OCI-LY3 (cell line): ENCODE measurements around the gene TULP1.
A peak's percentile ranks its signal among the peaks of the same experiment; 100 is the strongest.

ENCODE experiments used
- H2AFZ ChIP-seq: fragments of 200-600, 300-600 bp; shearing (Covaris generic); 2 replicates; pipeline ENCODE4 v1.6.0; 2014; ENCODE audit warnings: antibody characterized with exemption, low read depth, low read length
- H3K27ac ChIP-seq: fragments of 200-600, 300-600 bp; sonication (generic); 2 replicates; pipeline ENCODE4 v1.5.1; 2014; ENCODE audit warnings: mild to moderate bottlenecking, low read length, moderate library complexity, mixed read lengths
- H3K27me3 ChIP-seq: fragments of 200-600, 300-600 bp; sonication (generic); 2 replicates; pipeline ENCODE4 v1.6.1; 2014; ENCODE audit warnings: low read depth, low read length, mixed read lengths
- H3K36me3 ChIP-seq: fragments of 200-600, 300-600 bp; sonication (generic); replicated peaks from 2 replicates; pipeline ENCODE3; 2014; ENCODE audit warnings: low read depth, low read length, mixed read lengths
- H3K4me1 ChIP-seq: fragments of 300-600, 200-600 bp; sonication (generic); 2 replicates; pipeline ENCODE4 v1.6.1; 2014; ENCODE audit warnings: low read length, mixed read lengths
- H3K4me2 ChIP-seq: fragments of 200-600, 300-600 bp; sonication (generic); 2 replicates; pipeline ENCODE4 v1.6.1; 2014; ENCODE audit warnings: low read length, mixed read lengths
- H3K4me3 ChIP-seq: fragments of 300-600, 200-600 bp; sonication (generic); 2 replicates; pipeline ENCODE4 v1.5.1; 2014; ENCODE audit warnings: antibody characterized with exemption, mild to moderate bottlenecking, low read length, moderate library complexity
- H3K79me2 ChIP-seq: fragments of 300-600, 200-600 bp; shearing (Covaris generic); 2 replicates; pipeline ENCODE4 v1.6.1; 2014; ENCODE audit warnings: mild to moderate bottlenecking, low read length, mixed read lengths
- H3K9ac ChIP-seq: fragments of 300-600, 200-600 bp; shearing (Covaris generic); 2 replicates; pipeline ENCODE4 v1.6.0; 2014; ENCODE audit warnings: mild to moderate bottlenecking, low read length, moderate library complexity
- H3K9me3 ChIP-seq: fragments of 200-600, 300-600 bp; shearing (Covaris generic); 2 replicates; pipeline ENCODE4 v1.6.1; 2014; ENCODE audit warnings: low read length, mixed read lengths; ENCODE audit not compliant: insufficient read depth
- H4K20me1 ChIP-seq: fragments of 200-600, 300-600 bp; sonication (generic); 2 replicates; pipeline ENCODE4 v1.6.1; 2016; ENCODE audit warnings: low read length, mixed read lengths; ENCODE audit not compliant: insufficient read depth
- CTCF ChIP-seq: fragments of 200-600, 300-600 bp; sonication (generic); IDR thresholded peaks from 2 replicates; pipeline ENCODE4 v1.5.1; 2014; ENCODE audit warnings: antibody characterized with exemption, low read length, low read depth
- EZH2phosphoT487 ChIP-seq: fragments of 200-600 bp; shearing (Covaris generic); IDR thresholded peaks from 2 replicates; pipeline ENCODE4 v1.6.1; 2018; ENCODE audit warnings: antibody characterized with exemption, mixed run types, low read depth

TULP1 gene

GRCh38 chr6:35451354-35452182, 61.1 kb downstream of the TULP1 start:
- no peak overlapping the region; the same call in 1 of the 2 replicates for H3K9ac ChIP-seq
- peak overlapping the region; percentile 73 for H2AFZ ChIP-seq
- no peak overlapping the region for H3K27ac ChIP-seq

GRCh38 chr6:35449287-35449881, 63.3 kb downstream of the TULP1 start:
- TF ChIP-seq EZH2phosphoT487: no peak
- TF ChIP-seq CTCF: peak; percentile 62
- Histone ChIP-seq H3K9me3 (no peaks in the 10 kb centered on the region), H3K4me3 (no peak overlapping the region), H4K20me1 (no peaks in the 10 kb centered on the region), H3K27ac (no peak overlapping the region), H3K4me2 (no peak overlapping the region), H3K27me3 (peaks cover 22% of the 10 kb centered on the region), H3K9ac (no peak overlapping the region), H3K79me2 (no peaks in the 10 kb centered on the region), H3K4me1 (peaks cover 10% of the 10 kb centered on the region; the same call in 1 of the 2 replicates), H3K36me3 (no peaks in the 10 kb centered on the region), H2AFZ (no peak overlapping the region)

More at GRCh38 chr6:35451354-35452182, 61.1 kb downstream of the TULP1 start:
- Histone ChIP-seq H3K4me1 (peaks cover 10% of the 10 kb centered on the region; the same call in 1 of the 2 replicates), H3K36me3 (no peaks in the 10 kb centered on the region), H3K4me2 (peak overlapping the region; percentile 96), H4K20me1 (no peaks in the 10 kb centered on the region), H3K79me2 (no peaks in the 10 kb centered on the region), H3K4me3 (peak overlapping the region; percentile 95), H3K9me3 (no peaks in the 10 kb centered on the region), H3K27me3 (peaks cover 22% of the 10 kb centered on the region)
- TF ChIP-seq CTCF (no peak), EZH2phosphoT487 (no peak)

- no peak overlapping the region for H3K9ac ChIP-seq
- H3K4me2 ChIP-seq: no peak overlapping the region
- peaks cover 8% of the 10 kb centered on the region; the same call in 1 of the 2 replicates for H3K4me1 ChIP-seq
- no peaks in the 10 kb centered on the region for H3K36me3 ChIP-seq
- no peak overlapping the region for H3K27ac ChIP-seq
- TF ChIP-seq EZH2phosphoT487: no peak
- TF ChIP-seq CTCF: no peak
- H3K9me3 ChIP-seq: no peaks in the 10 kb centered on the region
- peaks cover 22% of the 10 kb centered on the region for H3K27me3 ChIP-seq
- no peaks in the 10 kb centered on the region for H4K20me1 ChIP-seq
- no peak overlapping the region for H2AFZ ChIP-seq
- H3K4me3 ChIP-seq: no peak overlapping the region
- no peaks in the 10 kb centered on the region for H3K79me2 ChIP-seq
Observed at GRCh38 chr6:35448191-35448590, 64.5 kb downstream of the TULP1 start.
